GM19099 (cell line): ENCODE measurements around the gene CDH4.

Experiments used
- POLR2A ChIP-seq: IDR thresholded peaks from 3 replicates; pipeline ENCODE4 v1.6.1; 2011; ENCODE audit warnings: low read depth; ENCODE audit not compliant: insufficient read length; ENCODE audit errors: extremely low read depth

The CDH4 gene

DNA sequence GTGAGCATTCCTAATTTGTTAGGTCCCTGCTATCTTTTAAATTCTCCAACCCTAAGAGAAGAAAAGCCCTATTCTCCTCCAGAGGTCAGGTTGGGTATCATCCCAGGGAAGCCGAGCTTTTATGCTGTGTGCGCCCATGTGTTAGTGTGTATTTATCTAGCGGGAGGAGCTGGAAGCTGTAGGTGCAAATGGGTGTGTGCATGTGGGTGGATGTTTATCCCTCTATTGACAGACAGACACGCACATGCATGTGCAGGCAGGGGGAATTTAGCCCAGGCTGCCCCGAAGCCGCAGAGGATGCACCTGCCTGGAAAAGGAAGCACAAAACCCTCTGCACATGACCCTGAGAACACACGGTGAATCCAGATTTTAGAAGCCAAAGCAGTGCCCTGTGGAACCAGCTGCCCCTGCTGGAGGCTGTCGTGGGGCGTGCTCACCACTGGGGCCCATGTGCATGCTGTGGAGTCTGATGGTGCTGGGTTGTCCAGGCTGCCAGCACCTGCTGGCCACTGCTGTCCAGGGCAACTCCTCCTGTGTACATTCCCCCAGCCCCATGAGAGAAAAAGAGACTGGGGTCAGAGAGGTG, 416.1 kb downstream of the CDH4 start:
- no peak for TF ChIP-seq POLR2A

DNA sequence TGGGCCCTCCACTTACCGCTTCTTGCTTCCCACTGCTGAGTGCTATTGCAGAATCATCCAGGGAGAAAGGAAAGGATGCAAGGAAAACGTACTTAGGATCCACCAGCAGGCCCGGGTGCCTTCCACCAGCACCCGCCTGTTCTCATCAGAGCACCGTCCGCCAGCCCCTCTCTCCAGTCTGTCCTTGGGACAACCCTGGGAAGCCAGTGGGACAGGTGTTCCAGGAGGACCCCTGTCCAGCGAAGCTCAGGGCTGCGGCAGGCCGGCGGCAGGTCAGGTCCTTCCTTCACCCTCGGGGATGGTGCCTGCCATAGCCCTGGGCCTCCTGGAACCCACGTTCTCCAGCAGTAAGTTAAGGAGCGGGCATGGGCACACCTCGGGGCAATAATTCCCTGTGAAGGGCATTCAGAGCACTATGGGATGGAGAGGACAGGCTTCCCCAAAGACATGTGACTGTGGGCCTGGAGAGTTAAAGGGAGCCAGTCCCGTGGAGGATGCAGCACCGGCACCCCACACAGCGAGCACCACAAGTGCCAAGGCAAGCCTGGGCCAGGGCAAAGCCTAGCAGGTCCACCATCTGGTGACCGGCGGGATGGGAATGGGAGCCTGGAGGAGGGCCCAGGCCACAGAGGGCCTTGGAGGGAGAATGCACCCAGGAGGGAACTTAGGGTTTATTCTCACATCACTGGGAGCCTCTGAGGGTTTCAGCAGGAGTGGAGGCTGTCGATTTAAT, 416.9 kb downstream of the CDH4 start:
- no peak for TF ChIP-seq POLR2A

DNA sequence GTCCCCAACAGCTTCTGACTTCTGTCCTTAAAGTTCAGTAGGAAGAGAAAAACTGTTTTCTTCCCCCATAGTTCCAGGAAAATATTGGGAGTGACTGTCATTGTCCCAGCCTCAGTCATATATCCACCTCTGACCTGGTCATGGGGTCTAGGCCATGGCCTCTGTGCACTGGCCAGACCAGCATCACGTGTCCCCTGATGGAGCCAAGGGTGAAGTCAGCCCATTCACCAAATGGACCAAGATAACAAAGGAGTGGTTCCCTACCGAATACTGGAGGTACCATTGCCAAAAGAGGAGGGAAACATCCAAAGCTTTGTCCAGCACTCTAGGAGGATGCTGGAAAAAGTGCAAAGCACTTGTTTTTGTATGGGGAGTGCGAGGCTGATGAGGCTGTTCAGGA, 418.2 kb downstream of the CDH4 start:
- TF ChIP-seq POLR2A, result no peak

DNA sequence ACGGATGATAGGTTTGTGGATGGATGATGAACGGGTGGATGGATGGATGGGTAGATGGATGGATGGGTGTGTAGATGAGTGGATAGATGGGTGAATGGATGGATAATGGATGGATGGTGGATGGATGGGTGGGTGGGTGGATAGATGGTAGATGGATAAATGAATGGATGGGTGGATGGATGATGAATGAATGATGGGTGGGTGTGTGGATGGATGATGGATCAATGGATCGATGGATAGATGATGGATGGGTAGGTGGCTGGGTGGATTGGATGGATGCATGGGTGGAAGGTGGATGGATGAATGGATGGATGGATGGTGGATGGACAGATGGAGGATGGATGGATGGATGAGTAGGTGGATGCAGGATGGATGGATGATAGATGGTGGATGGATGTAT, 419.5 kb downstream of the CDH4 start:
- TF ChIP-seq POLR2A, result no peak

DNA sequence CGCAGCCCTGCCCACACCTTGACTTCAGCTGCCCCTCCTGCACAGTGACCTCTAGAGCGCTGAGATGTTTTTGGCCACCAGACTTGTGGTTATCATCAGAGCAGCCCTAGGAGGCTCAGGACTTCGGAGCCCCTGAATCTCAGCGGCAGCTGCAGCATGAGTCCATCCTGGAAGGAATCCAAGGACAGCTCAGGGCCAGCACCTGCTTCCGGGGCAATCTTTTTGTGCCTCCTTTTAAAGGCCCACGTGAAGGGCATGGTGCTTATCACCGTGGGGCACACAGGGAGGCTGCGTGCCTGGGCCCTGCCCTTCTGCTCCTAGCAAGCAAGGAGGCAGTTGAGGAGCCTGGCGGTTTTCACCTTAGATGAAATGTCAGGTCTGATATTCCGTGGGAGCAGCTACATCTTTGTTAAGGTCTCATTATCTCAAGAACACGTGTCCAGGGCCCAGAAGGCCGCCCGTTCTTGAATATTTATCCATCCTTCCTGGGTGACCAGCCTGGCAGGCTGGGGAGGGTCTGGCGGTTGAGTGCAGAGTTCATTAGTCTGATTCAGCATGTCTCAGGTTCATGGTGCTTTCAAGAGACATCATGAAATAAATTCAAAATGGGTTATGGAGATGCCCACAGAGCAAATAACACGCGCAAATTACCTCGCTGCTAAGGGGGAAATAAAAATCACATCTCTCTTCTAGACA, 421.2 kb downstream of the CDH4 start:
- no peak for TF ChIP-seq POLR2A

DNA sequence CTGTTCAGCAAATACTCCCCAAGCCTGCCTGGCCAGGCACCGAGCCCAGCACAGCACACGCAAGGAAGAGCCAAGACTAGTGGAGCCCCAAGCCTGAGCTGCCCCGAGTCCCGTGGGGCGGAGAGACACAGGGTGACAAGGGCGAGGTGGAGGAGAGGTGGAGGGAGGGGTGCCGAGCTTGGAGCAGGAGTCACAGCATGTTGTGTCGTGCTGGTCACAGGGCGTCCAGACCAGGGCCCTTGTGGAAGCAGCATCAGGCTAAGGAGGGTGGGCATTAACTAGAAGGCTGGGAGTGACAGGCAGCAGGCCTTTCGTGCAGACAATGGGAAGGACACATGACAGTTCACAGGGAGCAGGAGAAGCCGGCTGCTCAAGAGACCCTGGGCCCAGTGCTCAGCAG, 422.1 kb downstream of the CDH4 start:
- no peak for TF ChIP-seq POLR2A

DNA sequence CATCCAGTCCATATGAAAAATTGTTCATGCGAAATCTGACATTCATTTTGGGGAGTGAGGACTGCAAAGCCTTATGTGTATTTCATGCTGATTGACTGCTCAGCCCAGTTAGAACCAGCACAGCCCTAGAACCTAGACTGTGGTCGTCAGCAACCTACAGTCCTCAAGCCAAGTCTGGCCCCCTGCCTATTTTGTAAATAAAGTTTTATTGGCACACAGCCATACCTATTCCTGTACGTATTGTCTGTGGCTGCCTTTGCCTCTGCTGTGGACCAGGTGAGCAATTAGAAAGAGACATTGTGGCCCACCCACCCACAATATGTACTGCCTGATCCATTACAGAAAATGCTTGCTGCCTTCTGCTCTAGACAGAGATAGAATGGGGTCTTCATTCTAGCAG, 422.6 kb downstream of the CDH4 start:
- no peak for TF ChIP-seq POLR2A

DNA sequence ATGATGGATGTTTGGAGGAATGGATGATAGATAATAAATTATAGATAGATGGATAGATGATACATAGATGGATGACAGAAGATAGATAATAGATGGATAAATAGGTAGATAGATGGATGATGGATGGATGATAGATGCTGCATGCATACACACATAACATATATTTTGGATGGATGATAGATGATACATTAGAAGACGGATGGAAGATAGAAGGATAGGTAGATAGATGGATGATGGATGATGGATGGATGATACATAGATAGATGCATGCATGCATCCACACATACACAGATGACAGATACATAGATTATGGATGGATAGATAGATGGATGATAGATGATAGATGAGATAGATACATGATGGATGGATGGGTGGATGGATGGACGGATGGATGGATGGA, 425.9 kb downstream of the CDH4 start:
- no peak for TF ChIP-seq POLR2A

DNA sequence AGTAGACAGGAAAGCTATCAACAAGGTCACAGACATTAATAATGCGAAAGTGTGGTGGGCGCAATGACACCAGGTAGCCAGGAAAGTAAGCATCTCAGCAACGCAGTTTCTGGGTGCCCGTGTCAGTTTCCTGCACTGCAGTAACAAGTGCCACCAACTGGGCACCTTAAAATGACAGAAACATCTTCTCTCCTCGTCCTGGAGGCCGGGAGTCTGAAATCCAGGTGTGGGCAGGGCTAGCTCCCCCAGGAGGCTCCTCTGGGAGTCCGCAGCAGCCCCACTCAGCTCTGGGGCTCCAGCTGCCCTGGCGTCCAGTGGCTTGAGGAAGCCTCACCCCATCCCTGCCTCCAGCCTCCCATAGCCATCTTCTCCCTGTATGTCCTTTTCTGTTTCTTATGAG, 426.4 kb downstream of the CDH4 start:
- no peak for TF ChIP-seq POLR2A

DNA sequence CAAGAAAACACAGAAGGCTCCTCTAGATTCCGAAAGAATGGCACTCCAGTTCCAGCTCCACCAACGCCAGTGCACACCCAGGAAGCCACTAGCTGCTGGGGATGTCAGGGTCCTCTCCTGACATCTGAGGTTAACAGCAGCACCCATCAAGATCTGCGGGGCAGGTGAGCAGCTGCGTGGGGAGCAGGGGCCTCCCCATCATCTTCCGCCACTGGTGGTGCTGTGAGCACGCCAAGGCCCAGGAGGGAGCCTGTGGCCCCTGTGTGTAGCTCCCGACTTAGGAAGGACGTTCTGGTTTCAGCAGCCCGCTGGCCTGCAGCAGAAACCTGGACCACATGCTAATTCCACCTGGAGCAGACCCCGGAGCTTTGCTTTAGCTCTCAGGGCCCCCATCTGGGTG, 427.4 kb downstream of the CDH4 start:
- TF ChIP-seq POLR2A, result no peak

DNA sequence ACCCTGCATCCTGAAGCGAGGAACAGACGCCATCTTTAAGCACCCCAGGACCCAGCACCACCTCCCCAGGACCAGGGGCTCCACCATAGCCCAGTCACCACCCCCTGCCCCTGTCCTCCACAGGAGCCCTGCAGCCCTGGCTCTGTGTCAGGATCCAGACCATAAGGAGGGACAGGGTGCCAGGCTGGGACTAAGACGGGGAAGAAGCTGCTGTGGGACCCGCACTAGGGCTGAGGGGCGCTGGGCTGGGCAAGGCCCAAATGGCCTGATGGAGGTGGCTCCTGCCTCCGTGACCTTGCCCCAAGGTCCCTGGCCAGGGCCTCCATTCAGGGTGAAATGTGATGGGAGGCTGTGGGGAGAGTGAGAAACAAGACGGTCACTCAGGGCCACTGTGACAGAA, 428.0 kb downstream of the CDH4 start:
- no peak for TF ChIP-seq POLR2A

DNA sequence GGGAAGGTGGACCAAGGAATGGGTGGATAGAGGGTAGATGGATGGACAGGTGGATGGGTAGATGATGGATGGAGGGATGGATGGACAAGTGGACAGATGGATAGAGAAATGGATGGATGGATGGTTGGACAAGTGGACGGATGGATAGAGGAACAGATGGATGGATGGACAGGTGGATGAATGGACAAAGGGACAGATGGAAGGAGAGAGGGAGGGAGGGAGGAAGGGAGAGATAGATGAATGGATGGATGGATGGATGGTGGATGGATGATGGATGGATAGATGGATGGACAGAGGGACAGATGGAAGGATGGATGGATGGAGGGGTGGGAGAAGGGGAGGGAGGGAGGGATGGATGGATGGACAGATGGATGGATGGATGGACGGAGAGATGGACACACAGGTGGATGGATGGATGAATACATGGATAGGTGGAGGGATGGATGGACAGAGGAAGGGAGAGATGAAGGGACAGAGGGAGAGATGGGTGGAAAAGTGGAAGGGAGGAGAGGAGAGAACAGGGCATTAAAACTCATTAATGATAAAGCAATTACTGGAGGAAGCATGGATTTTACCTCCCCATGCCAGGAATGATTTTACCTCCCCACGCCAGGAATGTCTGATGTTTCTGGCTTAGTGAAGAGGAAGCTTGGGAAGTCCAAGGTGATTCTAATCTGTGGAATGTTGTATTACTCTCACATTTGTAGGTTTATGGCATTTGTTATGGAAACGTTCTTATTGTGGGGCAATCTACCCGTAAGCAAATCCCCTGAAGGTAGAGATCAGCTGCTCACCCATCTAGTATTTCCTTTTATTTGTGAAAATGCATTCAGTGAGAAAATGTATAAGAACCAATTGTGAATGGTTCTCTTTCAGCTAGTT, 430.3 kb downstream of the CDH4 start:
- TF ChIP-seq POLR2A, result no peak

DNA sequence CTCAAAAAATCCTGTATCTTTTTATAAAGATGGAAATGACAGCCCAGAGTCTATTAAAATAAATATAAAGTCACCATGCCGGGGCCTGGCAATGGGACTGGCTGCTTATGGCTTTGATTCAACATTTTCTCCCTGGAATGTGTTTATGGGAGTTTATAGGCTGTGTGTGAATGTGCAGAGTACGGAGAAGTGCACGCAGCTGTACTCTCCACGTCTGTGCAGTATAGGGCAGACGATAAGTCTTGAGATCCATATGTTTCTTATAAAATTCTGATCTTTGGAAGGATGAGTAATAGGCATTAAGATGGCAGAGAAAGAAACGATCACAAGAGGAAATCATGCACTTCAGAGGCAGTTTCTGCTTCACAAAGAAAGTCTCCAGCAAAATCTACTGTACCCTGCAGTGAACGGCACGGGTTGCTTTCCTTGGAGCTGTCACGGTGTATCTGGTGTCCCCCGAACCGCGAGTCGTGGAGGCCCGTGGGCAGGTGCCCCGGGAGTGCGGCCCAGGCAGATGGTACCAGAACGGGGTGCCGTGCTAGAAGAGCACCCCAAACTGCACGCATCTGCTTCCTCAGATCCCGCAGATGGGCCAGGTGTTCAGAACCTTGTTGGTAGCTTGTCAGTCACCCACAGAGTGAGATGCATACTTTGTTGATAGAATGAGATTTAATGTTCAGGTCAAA, 431.1 kb downstream of the CDH4 start:
- TF ChIP-seq POLR2A, result no peak

DNA sequence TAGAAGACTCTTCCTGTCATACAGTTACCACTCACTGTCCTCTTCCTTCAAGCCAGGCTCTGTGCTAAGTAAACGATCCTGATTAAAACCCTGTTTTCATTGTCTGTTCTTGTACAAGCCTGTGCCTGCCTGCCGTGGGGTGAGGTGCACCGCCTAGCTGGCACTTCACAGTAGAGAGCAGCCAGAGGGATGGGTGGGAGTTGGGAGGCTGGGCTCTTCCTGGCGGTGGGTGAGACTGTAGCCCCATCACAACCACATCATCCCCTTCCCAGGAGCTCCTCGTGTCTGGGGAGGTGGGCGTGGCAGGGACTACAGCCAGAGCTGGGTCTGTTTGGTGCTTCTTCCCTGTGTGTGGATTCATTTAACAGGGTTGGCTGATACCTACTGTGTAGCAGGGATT, 431.7 kb downstream of the CDH4 start:
- TF ChIP-seq POLR2A, result no peak

DNA sequence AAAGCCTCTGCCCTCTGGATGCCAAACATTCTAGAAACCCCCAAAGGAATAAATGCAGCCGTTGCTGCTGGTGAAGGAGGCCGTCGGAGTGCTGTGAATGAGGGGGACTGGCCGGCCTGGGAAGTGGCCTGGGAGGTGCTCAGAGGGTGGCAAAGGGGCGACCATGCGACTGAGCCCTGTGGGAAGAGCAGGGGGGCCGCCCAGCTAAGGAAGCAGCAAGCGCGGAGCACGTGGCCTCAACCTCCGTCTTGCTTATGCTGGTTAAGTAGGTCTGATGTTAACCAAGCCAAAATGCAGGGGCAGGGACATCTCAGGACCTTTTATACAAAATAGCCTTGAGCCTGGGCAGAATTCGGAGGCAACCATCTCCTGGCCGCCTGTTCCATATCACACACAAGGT, 432.1 kb downstream of the CDH4 start:
- TF ChIP-seq POLR2A, result no peak
